ENCODE measurements around the gene POP4. TPM values are rescaled to one million over a fixed set of nuclear protein-coding genes. Genes with fewer than 3 reads are reported as not detected.

Gene POP4
- total and polyA plus RNA-seq, 2 of the 13 experiments (the other 11 are each of a cell fraction or from before 2014, with no cell fraction given) = 32.2 to 84.0 TPM

GRCh38 chr19:29565171-29565570, 40.9 kb upstream of the POP4 start (continued):
- TF ChIP-seq AFF4 (CRISPR knock-in tag; IDR thresholded peaks at IDR 0.05) (no peak), MLLT10 (CRISPR knock-in tag; IDR thresholded peaks at IDR 0.05) (no peak), FOXC1 (CRISPR knock-in tag; IDR thresholded peaks at IDR 0.05; ENCODE audit: borderline replicate concordance) (no peak)
- TF ChIP-seq, protein P1, sequence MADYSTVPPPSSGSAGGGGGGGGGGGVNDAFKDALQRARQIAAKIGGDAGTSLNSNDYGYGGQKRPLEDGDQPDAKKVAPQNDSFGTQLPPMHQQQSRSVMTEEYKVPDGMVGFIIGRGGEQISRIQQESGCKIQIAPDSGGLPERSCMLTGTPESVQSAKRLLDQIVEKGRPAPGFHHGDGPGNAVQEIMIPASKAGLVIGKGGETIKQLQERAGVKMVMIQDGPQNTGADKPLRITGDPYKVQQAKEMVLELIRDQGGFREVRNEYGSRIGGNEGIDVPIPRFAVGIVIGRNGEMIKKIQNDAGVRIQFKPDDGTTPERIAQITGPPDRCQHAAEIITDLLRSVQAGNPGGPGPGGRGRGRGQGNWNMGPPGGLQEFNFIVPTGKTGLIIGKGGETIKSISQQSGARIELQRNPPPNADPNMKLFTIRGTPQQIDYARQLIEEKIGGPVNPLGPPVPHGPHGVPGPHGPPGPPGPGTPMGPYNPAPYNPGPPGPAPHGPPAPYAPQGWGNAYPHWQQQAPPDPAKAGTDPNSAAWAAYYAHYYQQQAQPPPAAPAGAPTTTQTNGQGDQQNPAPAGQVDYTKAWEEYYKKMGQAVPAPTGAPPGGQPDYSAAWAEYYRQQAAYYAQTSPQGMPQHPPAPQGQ (CRISPR knock-in tag; IDR thresholded peaks at IDR 0.05; ENCODE audit: borderline replicate concordance) = no peak

- BruUV-seq (replicated peaks) = no TSS peak
- no peak for TF ChIP-seq ZNF44 (CRISPR knock-in tag; IDR thresholded peaks at IDR 0.05)
- Histone ChIP-seq H4K20me1 (ENCODE audit: insufficient read depth, low read length) (no peaks in the 10 kb centered on the region), H3K79me2 (ENCODE audit: insufficient read depth, low read length) (no peaks in the 10 kb centered on the region), H3K27me3 (ENCODE audit: control insufficient read depth in 1 of 2, insufficient read depth in 2 of 2, low read length in 2 of 2) (peaks cover 4 to 17% of the 10 kb centered on the region in 2 experiments; a peak in 4 of 5 replicates), H3K27ac (ENCODE audit: extremely low read length, insufficient read depth, low read length) (no peak overlapping the region), H3K9ac (ENCODE audit: insufficient read depth, low read depth, low read length) (no peak overlapping the region), H3K4me2 (ENCODE audit: low read depth, low read length) (no peak overlapping the region), H3K4me1 (ENCODE audit: insufficient read depth, low read length) (no peaks in the 10 kb centered on the region), H3K9me3 (ENCODE audit: low read length) (no peaks in the 10 kb centered on the region), H3K4me3 (replicated peaks in 1 of 3; ENCODE audit: insufficient read depth in 1 of 3, low read depth in 2 of 3, low read length in 3 of 3) (no peak overlapping the region), H3K36me3 (replicated peaks in 1 of 2; ENCODE audit: control insufficient read depth in 1 of 2, insufficient read depth in 2 of 2, low read length in 2 of 2) (no peaks in the 10 kb centered on the region), H2AFZ (ENCODE audit: low read length) (no peak overlapping the region)
- no peak for ATAC-seq
- in situ Hi-C loops (cut with HindIII; ENCODE audit: extremely low pct_ligation_motif_present, low pct_unique_long_range_greater_than_20kb) (no loop called here), intact Hi-C loops (cut with micrococcal nuclease; ENCODE audit: unreplicated experiment) (no loop called here)
- POLR2A ChIA-PET = no interaction called here
- CTCF ChIA-PET (ENCODE audit: low intra/inter-chr PET ratio, low total read pairs) = no interaction called here
- 12% methylated on average over 3 of the region's 3 CpGs for WGBS (ENCODE audit: low lambda C conversion rate)
- FAIRE-seq = no peak
- DNase-seq (ENCODE audit: low spot score) = no peak
Measured at GRCh38 chr19:29566496-29567054, 39.5 kb upstream of the POP4 start.
